HG03575 (cell line): ENCODE results near the gene SAMD5.

Experiments used
- ATAC-seq: cut with Tn5 transposase; IDR thresholded peaks from one replicate; pipeline ENCODE4 v1.9.1; 2021; ENCODE audit not compliant: unreplicated experiment, insufficient number of reproducible peaks, low FRiP score; ENCODE audit errors: extremely low read depth

Gene SAMD5

GRCh38 chr6:147560670-147561069, 52.2 kb downstream of the SAMD5 start:
- no peak for ATAC-seq

GRCh38 chr6:147561726-147562125, 53.2 kb downstream of the SAMD5 start:
- no peak for ATAC-seq

GRCh38 chr6:147563472-147563871, 55.0 kb downstream of the SAMD5 start:
- no peak for ATAC-seq

- ATAC-seq, result no peak
Observed at GRCh38 chr6:147564556-147564955, 56.1 kb downstream of the SAMD5 start.

- no peak for ATAC-seq
Observed at GRCh38 chr6:147566244-147566898, 57.9 kb downstream of the SAMD5 start.

- no peak for ATAC-seq
Observed at GRCh38 chr6:147567141-147567805, 58.8 kb downstream of the SAMD5 start.

GRCh38 chr6:147569788-147570187, 61.3 kb downstream of the SAMD5 start:
- no peak for ATAC-seq

- ATAC-seq, result no peak
Observed at GRCh38 chr6:147570681-147571080, 62.2 kb downstream of the SAMD5 start.

- ATAC-seq, result no peak
Observed at GRCh38 chr6:147577488-147577887, 69.0 kb downstream of the SAMD5 start.

GRCh38 chr6:147578159-147578558, 69.7 kb downstream of the SAMD5 start:
- ATAC-seq, result no peak

- ATAC-seq, result no peak
Observed at GRCh38 chr6:147578883-147579282, 70.4 kb downstream of the SAMD5 start.

GRCh38 chr6:147579667-147580066, 71.2 kb downstream of the SAMD5 start:
- no peak for ATAC-seq

GRCh38 chr6:147582991-147583390, 74.5 kb downstream of the SAMD5 start:
- no peak for ATAC-seq

GRCh38 chr6:147585256-147585655, 76.8 kb downstream of the SAMD5 start:
- ATAC-seq, result no peak

GRCh38 chr6:147586044-147586443, 77.6 kb downstream of the SAMD5 start:
- no peak for ATAC-seq

GRCh38 chr6:147587907-147588306, 79.4 kb downstream of the SAMD5 start:
- ATAC-seq, result no peak

GRCh38 chr6:147588469-147588868, 80.0 kb downstream of the SAMD5 start:
- ATAC-seq, result no peak

- ATAC-seq, result no peak
Observed at GRCh38 chr6:147589739-147590250, 81.3 kb downstream of the SAMD5 start.

- ATAC-seq, result no peak
Observed at GRCh38 chr6:147595961-147596360, 87.5 kb downstream of the SAMD5 start.

GRCh38 chr6:147603392-147604081, 95.0 kb downstream of the SAMD5 start:
- no peak for ATAC-seq
